ENCODE results near the gene REC8.

The REC8 gene

DNA sequence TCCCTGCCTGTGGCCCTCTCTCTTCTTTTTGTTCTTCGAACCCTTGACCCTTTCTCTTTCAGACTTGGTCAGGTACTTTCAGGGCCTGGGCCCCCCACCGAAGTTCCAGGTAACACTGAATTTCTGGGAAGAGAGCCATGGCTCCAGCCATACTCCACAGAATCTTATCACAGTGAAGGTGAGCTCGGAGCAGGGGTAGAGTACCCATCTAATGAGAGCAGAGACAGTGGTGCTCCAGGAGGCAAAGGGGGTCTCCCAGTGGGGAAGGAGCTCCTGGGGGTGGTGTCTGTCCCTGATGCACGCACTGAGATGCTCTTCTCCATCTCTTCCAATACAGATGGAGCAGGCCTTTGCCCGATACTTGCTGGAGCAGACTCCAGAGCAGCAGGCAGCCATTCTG is 6.1 kb upstream of the REC8 start:
- TF ChIP-seq POLR2A (IDR thresholded peaks at IDR 0.05; ENCODE audit: extremely low read depth, insufficient read length) (no peak), MAX (IDR thresholded peaks at IDR 0.05; ENCODE audit: low read depth, low read length) (no peak), MYC (IDR thresholded peaks at IDR 0.05; ENCODE audit: low read depth, low read length) (no peak)
- TF ChIP-seq, protein P1, sequence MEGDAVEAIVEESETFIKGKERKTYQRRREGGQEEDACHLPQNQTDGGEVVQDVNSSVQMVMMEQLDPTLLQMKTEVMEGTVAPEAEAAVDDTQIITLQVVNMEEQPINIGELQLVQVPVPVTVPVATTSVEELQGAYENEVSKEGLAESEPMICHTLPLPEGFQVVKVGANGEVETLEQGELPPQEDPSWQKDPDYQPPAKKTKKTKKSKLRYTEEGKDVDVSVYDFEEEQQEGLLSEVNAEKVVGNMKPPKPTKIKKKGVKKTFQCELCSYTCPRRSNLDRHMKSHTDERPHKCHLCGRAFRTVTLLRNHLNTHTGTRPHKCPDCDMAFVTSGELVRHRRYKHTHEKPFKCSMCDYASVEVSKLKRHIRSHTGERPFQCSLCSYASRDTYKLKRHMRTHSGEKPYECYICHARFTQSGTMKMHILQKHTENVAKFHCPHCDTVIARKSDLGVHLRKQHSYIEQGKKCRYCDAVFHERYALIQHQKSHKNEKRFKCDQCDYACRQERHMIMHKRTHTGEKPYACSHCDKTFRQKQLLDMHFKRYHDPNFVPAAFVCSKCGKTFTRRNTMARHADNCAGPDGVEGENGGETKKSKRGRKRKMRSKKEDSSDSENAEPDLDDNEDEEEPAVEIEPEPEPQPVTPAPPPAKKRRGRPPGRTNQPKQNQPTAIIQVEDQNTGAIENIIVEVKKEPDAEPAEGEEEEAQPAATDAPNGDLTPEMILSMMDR (IDR thresholded peaks at IDR 0.05; ENCODE audit: low read depth, low read length) = no peak
- H3K4me3 ChIP-seq (ENCODE audit: low read depth, low read length) = no peak overlapping the region
- DNase-seq (ENCODE audit: low read depth) = no peak

DNA sequence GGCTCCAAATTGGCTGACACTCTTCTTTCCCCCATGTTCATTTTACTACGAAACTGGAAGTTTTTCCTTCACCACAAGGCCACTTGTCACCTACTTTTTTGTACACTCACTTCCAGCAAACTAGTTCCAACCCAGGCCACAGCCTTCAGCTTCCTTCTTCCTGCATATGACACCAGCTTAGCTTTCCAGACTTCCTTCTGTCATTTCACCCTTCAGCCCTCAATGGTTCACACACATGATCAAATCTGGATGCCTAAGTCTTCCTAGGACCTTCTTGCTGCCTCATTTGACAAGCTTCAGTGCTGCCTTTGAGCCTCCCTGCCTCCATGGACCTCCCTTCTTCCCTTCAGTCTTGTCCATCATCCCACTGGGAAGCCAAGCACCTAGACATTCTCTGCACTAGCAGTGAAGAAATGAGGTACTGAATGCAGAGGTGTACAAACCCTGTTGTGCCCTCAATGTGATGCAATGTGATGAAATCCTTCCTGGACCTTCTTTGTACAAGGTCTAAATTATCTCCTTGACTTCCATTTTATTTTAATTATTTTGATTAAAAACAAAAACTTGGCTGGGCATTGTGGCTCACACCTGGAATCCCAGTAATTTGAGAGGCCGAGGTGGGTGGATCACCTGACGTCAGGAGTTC is 4.3 kb upstream of the REC8 start:
- no peak for DNase-seq (ENCODE audit: low read depth)
- TF ChIP-seq MYC (IDR thresholded peaks at IDR 0.05; ENCODE audit: low read depth, low read length) (no peak), POLR2A (IDR thresholded peaks at IDR 0.05; ENCODE audit: extremely low read depth, insufficient read length) (no peak)
- no peak overlapping the region for H3K4me3 ChIP-seq (ENCODE audit: low read depth, low read length)

DNA sequence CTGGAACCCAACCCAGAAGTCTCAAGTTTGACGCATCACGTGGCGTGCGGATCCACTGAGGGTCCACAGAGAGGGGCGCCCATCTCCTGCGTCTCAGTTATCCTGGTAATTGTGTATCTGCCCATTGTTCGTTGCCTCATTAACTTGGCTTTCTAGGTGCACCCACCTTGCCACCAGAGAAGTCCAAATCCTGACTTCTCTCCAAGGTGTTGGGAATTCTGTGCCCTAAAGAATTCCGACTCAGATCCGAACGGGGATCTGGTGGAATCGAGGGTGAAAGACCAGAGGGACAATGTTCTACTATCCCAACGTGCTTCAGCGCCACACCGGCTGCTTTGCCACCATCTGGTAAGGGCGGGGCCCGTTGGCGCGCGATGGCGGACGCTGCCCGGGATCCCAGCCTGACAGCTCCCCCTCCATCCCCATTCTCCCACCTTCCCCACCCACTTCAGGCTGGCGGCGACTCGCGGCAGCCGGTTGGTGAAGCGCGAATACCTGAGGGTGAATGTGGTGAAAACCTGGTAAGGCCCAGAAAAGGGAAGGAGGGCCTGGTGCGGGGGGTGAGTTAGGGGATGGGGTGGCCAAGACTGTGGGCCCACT is 481 bp downstream of the REC8 start:
- no peak for TF ChIP-seq MAX (IDR thresholded peaks at IDR 0.05; ENCODE audit: low read depth, low read length)
- TF ChIP-seq POLR2A (IDR thresholded peaks at IDR 0.05; ENCODE audit: extremely low read depth, insufficient read length) = no peak
- TF ChIP-seq, protein P1 (IDR thresholded peaks at IDR 0.05; ENCODE audit: low read depth, low read length) = no peak
- no peak for TF ChIP-seq MYC (IDR thresholded peaks at IDR 0.05; ENCODE audit: low read depth, low read length)
- no peak overlapping the region for H3K4me3 ChIP-seq (ENCODE audit: low read depth, low read length)
- no peak for DNase-seq (ENCODE audit: low read depth)

GRCh38 chr14:24172871-24173281 is 996 bp downstream of the REC8 start:
- no peak for DNase-seq (ENCODE audit: low read depth)
- H3K4me3 ChIP-seq (ENCODE audit: low read depth, low read length) = no peak overlapping the region
- TF ChIP-seq MAX (IDR thresholded peaks at IDR 0.05; ENCODE audit: low read depth, low read length) (no peak), MYC (IDR thresholded peaks at IDR 0.05; ENCODE audit: low read depth, low read length) (no peak), POLR2A (IDR thresholded peaks at IDR 0.05; ENCODE audit: extremely low read depth, insufficient read length) (no peak)
- TF ChIP-seq, protein P1 (IDR thresholded peaks at IDR 0.05; ENCODE audit: low read depth, low read length) = no peak

GRCh38 chr14:24176599-24176998 is 4.7 kb downstream of the REC8 start:
- H3K4me3 ChIP-seq (ENCODE audit: low read depth, low read length) = no peak overlapping the region
- TF ChIP-seq POLR2A (IDR thresholded peaks at IDR 0.05; ENCODE audit: extremely low read depth, insufficient read length) (no peak), MAX (IDR thresholded peaks at IDR 0.05; ENCODE audit: low read depth, low read length) (no peak), MYC (IDR thresholded peaks at IDR 0.05; ENCODE audit: low read depth, low read length) (no peak)
- TF ChIP-seq, protein P1 (IDR thresholded peaks at IDR 0.05; ENCODE audit: low read depth, low read length) = no peak
- no peak for DNase-seq (ENCODE audit: low read depth)

GRCh38 chr14:24177041-24177825 is 5.4 kb downstream of the REC8 start:
- DNase-seq (ENCODE audit: low read depth) = no peak
- TF ChIP-seq MYC (IDR thresholded peaks at IDR 0.05; ENCODE audit: low read depth, low read length) = no peak
- TF ChIP-seq, protein P1 (IDR thresholded peaks at IDR 0.05; ENCODE audit: low read depth, low read length) = no peak
- TF ChIP-seq POLR2A (IDR thresholded peaks at IDR 0.05; ENCODE audit: extremely low read depth, insufficient read length) = no peak
- TF ChIP-seq MAX (IDR thresholded peaks at IDR 0.05; ENCODE audit: low read depth, low read length) = no peak

More at GRCh38 chr14:24177041-24177825, 5.4 kb downstream of the REC8 start:
- H3K4me3 ChIP-seq (ENCODE audit: low read depth, low read length) = no peak overlapping the region
